ENCODE measurements around the gene PDZRN3. TPM values are rescaled to one million over a fixed set of nuclear protein-coding genes. Genes with fewer than 3 reads are reported as not detected.

PDZRN3 gene
- total RNA-seq, 1 donor from 2014 or later = 28.7 TPM

DNA sequence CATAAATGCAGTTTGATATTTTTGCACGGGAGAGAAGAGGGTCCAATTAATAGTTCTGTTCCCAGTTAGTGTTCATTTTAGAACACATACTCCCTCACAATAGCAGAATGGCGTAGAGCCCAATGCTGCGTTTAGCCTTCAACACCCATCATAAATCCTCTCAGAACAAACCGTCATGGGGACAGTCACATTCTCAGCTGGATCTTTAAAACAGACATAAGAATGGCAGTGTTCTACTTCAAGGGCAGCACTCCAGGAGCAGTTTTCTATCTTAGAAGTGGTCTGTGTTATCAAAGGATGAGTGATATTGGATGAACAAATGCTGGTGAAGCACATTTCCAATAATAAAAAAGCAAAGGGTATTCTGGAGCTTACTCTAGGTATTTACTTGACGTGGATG, 230.5 kb downstream of the PDZRN3 start:
- Mint-ChIP-seq H3K27ac (no peak overlapping the region), H3K9me3 (ENCODE audit: low read depth) (no peaks in the 10 kb centered on the region), H3K36me3 (ENCODE audit: insufficient read depth) (peaks cover 12% of the 10 kb centered on the region), H3K4me3 (ENCODE audit: low read depth) (no peak overlapping the region), H3K27me3 (no peaks in the 10 kb centered on the region), H3K4me1 (ENCODE audit: low read depth) (no peaks in the 10 kb centered on the region)
- TF ChIP-seq, protein P1, sequence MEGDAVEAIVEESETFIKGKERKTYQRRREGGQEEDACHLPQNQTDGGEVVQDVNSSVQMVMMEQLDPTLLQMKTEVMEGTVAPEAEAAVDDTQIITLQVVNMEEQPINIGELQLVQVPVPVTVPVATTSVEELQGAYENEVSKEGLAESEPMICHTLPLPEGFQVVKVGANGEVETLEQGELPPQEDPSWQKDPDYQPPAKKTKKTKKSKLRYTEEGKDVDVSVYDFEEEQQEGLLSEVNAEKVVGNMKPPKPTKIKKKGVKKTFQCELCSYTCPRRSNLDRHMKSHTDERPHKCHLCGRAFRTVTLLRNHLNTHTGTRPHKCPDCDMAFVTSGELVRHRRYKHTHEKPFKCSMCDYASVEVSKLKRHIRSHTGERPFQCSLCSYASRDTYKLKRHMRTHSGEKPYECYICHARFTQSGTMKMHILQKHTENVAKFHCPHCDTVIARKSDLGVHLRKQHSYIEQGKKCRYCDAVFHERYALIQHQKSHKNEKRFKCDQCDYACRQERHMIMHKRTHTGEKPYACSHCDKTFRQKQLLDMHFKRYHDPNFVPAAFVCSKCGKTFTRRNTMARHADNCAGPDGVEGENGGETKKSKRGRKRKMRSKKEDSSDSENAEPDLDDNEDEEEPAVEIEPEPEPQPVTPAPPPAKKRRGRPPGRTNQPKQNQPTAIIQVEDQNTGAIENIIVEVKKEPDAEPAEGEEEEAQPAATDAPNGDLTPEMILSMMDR (IDR thresholded peaks at IDR 0.05; ENCODE audit: unreplicated experiment) = no peak
- DNase-seq (ENCODE audit: low spot score, unreplicated experiment) = no peak

DNA sequence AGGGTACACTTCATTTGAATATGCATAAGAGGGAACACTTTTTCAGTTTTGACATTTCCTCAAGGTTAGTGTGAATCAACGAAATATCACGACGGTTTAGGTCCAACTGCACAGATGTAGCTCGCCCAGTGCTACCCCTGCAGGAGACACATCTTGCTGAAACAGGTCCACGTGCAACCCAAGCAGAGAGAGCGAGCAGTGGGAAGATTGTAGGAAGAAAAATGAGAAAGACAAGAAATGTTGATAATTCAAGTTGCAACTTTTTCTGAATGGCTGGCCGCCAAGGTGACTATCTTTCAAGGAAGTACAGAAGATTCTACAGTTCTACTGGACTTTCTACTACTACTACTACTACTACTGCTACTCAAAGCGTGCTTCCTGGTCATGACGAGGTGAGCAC, 231.7 kb downstream of the PDZRN3 start:
- Mint-ChIP-seq H3K36me3 (ENCODE audit: insufficient read depth) (peaks cover 15% of the 10 kb centered on the region), H3K27me3 (no peaks in the 10 kb centered on the region), H3K27ac (no peak overlapping the region), H3K9me3 (ENCODE audit: low read depth) (no peaks in the 10 kb centered on the region), H3K4me3 (ENCODE audit: low read depth) (no peak overlapping the region), H3K4me1 (ENCODE audit: low read depth) (no peaks in the 10 kb centered on the region)
- no peak for DNase-seq (ENCODE audit: low spot score, unreplicated experiment)
- TF ChIP-seq, protein P1 (IDR thresholded peaks at IDR 0.05; ENCODE audit: unreplicated experiment) = no peak

DNA sequence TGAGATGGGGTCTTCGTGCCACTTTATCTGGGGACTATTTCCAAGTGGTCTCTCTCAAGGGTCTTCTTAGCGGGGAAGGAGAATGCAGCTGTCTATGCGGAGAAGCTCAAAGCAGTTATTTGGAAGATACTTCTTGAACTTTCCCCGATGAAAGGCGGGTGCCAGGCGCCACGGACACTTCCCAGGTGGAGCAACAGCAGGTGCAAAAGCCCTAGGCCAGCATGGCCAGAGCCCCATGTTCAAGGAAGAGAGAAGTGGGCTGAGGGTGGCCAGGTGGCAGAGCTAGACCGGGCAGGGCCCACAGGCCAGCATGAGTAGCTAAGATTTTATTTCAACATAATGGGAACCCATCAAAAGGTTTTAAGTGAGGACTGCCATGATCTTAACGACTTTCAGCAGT, 232.8 kb downstream of the PDZRN3 start:
- H3K27ac Mint-ChIP-seq = no peak overlapping the region
- H3K9me3 Mint-ChIP-seq (ENCODE audit: low read depth) = no peaks in the 10 kb centered on the region
- no peaks in the 10 kb centered on the region for H3K4me1 Mint-ChIP-seq (ENCODE audit: low read depth)
- H3K27me3 Mint-ChIP-seq = no peaks in the 10 kb centered on the region
- peaks cover 20% of the 10 kb centered on the region for H3K36me3 Mint-ChIP-seq (ENCODE audit: insufficient read depth)
- DNase-seq (ENCODE audit: low spot score, unreplicated experiment) = no peak
- H3K4me3 Mint-ChIP-seq (ENCODE audit: low read depth) = no peak overlapping the region
- TF ChIP-seq, protein P1 (IDR thresholded peaks at IDR 0.05; ENCODE audit: unreplicated experiment) = no peak

DNA sequence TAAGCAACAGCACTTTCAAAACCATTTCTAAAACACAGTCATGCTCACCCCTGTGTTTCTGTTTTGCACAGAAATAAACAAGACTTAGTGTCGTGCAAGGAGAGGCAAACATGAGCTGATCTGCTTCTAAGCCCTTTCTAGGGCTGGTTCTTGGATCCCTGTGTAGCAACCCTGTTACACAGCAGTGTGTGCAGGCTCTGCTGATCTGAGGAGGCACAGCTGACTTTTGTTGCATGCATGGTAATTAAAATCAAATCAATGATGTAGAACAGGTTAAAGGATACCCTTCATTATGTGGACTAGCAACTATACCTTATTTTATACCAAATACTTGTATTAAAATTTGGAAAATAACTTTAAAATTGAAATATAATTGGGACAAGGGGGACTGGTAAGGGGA, 234.8 kb downstream of the PDZRN3 start:
- H3K4me1 Mint-ChIP-seq (ENCODE audit: low read depth) = no peaks in the 10 kb centered on the region
- TF ChIP-seq, protein P1 (IDR thresholded peaks at IDR 0.05; ENCODE audit: unreplicated experiment) = no peak
- no peaks in the 10 kb centered on the region for H3K27me3 Mint-ChIP-seq
- DNase-seq (ENCODE audit: low spot score, unreplicated experiment) = no peak
- H3K27ac Mint-ChIP-seq = no peak overlapping the region
- no peaks in the 10 kb centered on the region for H3K9me3 Mint-ChIP-seq (ENCODE audit: low read depth)
- H3K36me3 Mint-ChIP-seq (ENCODE audit: insufficient read depth) = peaks cover 23% of the 10 kb centered on the region
- no peak overlapping the region for H3K4me3 Mint-ChIP-seq (ENCODE audit: low read depth)

DNA sequence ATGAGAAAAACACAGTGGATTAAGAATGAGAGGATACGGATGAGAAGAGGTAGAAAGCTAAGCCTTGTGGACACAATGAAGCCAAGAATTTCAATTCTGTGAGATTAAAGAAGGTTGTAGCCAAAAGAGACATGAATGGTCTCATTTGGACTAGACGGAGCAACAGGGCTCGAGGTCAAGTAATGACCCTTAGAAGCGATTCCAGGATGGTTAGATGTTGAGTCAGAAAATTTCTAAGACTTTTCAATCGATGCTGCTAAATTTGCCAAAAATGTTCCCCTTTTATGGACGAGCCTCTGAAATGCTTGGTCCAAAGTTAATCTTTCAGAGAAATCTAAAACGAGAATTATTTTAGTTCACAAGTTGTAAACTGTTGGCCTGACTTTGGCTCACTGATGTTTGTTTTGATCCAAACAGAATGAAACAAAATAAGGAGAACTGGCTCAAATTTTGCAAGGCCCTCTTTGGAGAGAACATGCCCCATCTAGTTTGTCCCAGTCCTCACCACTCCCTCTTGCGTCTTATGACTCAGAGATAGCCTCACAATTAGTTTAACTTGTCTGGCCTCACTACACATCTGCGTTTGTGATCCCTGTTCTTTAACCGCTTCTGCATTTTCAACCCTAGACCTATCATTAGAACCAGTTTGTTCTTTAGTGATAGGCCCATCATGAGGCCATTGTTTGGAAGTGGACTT, 235.5 kb downstream of the PDZRN3 start:
- no peaks in the 10 kb centered on the region for H3K9me3 Mint-ChIP-seq (ENCODE audit: low read depth)
- peak overlapping the region; percentile 62 for H3K27ac Mint-ChIP-seq
- no peaks in the 10 kb centered on the region for H3K4me1 Mint-ChIP-seq (ENCODE audit: low read depth)
- peaks cover 30% of the 10 kb centered on the region for H3K36me3 Mint-ChIP-seq (ENCODE audit: insufficient read depth)
- DNase-seq (ENCODE audit: low spot score, unreplicated experiment) = no peak
- H3K27me3 Mint-ChIP-seq = no peaks in the 10 kb centered on the region
- TF ChIP-seq, protein P1 (IDR thresholded peaks at IDR 0.05; ENCODE audit: unreplicated experiment) = no peak
- H3K4me3 Mint-ChIP-seq (ENCODE audit: low read depth) = no peak overlapping the region

All from progenitor cell of endocrine pancreas (in vitro differentiated cells).